ENCODE measurements around the gene SMIM31. TPM values are rescaled to one million over a fixed set of nuclear protein-coding genes. Genes with fewer than 3 reads are reported as not detected.

The SMIM31 gene
- total RNA-seq, 1 experiment from 2014 or later: 1.9 TPM

DNA sequence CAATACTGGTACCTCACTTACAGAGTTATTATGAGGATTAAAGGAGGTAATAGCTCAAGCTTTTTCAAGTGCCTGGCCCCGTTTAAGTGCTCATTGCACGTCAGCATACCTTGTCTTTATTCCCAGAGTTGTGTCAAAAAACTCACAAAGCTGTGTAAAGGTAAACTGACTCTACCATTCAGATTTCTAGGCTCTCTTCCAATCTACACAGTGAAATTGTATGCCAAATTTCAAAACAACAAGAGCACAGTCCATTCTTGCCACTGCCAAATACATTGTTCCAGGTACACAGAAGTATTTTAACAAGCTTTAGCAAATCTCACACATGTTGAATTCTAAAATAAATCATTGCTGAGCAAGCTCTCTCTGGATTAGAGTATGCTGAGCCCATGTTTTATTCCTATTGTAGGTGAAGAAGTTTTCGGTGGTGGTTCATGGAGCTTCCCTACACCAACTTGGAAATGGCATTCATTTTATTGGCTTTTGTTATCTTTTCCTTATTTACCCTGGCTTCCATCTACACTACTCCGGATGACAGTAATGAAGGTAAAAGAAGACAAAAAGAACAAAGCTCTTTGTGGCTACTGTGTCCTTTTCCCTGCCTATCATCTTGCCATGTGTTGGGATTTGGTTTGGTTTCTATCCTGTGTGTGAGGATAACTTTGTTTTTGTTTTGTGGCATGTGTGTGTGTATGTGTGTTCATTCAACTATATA lies 16.2 kb downstream of the SMIM31 start:
- H3K4me1 Mint-ChIP-seq (ENCODE audit: low read depth, unreplicated experiment): no peaks in the 10 kb centered on the region
- H3K9me3 Mint-ChIP-seq (ENCODE audit: low read depth, unreplicated experiment): no peaks in the 10 kb centered on the region
- H3K4me3 Mint-ChIP-seq (ENCODE audit: low read depth, unreplicated experiment): no peak overlapping the region
- intact Hi-C loops (cut with micrococcal nuclease; ENCODE audit: unreplicated experiment): loop anchor here (10.0 kb wide), 2 partner anchors 165 to 695 kb away; no protein-coding TSS in a partner anchor
- no peak overlapping the region for H3K27ac Mint-ChIP-seq (ENCODE audit: unreplicated experiment)
- no TSS peak for BruUV-seq (replicated peaks)
- no peaks in the 10 kb centered on the region for H3K36me3 Mint-ChIP-seq (ENCODE audit: insufficient read depth, unreplicated experiment)
- CTCF ChIA-PET: no interaction called here
- no peaks in the 10 kb centered on the region for H3K27me3 Mint-ChIP-seq (ENCODE audit: unreplicated experiment)
- TF ChIP-seq, protein P1, sequence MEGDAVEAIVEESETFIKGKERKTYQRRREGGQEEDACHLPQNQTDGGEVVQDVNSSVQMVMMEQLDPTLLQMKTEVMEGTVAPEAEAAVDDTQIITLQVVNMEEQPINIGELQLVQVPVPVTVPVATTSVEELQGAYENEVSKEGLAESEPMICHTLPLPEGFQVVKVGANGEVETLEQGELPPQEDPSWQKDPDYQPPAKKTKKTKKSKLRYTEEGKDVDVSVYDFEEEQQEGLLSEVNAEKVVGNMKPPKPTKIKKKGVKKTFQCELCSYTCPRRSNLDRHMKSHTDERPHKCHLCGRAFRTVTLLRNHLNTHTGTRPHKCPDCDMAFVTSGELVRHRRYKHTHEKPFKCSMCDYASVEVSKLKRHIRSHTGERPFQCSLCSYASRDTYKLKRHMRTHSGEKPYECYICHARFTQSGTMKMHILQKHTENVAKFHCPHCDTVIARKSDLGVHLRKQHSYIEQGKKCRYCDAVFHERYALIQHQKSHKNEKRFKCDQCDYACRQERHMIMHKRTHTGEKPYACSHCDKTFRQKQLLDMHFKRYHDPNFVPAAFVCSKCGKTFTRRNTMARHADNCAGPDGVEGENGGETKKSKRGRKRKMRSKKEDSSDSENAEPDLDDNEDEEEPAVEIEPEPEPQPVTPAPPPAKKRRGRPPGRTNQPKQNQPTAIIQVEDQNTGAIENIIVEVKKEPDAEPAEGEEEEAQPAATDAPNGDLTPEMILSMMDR (IDR thresholded peaks at IDR 0.05; ENCODE audit: unreplicated experiment): no peak
- no peak for DNase-seq

DNA sequence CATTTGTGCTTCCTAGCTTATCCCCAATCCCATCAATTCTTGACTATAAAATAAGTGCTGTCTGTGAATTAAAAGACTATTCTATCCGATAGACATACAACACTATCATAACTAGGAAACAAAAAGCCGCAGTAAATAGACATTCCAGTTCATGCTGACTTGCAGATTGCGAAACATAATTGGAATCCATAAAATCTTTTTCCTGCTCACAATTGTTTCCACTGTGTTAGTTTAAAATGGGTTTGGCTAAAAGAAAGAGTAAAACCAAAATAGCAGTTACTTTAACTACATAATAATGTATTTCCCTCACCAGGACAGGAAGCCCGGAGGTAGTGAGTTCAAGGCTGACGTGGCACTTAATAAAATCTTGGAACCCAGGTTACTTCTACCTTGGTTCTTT lies 17.2 kb downstream of the SMIM31 start:
- intact Hi-C loops (cut with micrococcal nuclease; ENCODE audit: unreplicated experiment): loop anchor here (10.0 kb wide), 2 partner anchors 164 to 694 kb away; no protein-coding TSS in a partner anchor

DNA sequence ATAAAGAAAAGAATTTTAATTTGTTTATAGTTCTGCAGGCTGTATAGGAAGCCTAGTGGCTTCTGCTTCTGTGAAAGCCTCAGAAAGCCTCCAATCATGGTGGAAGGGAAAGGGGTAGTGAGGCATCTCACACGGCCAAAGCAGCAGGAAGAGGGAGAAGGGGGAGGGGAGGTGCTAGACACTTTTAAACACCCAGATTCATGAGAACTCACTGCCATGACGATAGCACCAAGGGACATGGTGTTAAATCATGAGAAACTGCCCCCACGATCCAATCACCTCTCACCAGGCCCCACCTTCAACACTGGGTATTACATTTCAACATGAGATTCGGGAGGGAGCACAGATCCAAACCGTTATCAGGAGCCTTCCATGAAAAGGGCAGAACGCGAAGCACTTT lies 18.1 kb downstream of the SMIM31 start:
- Mint-ChIP-seq H3K4me3 (ENCODE audit: low read depth, unreplicated experiment) (no peak overlapping the region), H3K27ac (ENCODE audit: unreplicated experiment) (no peak overlapping the region), H3K36me3 (ENCODE audit: insufficient read depth, unreplicated experiment) (no peaks in the 10 kb centered on the region), H3K27me3 (ENCODE audit: unreplicated experiment) (no peaks in the 10 kb centered on the region), H3K4me1 (ENCODE audit: low read depth, unreplicated experiment) (no peaks in the 10 kb centered on the region), H3K9me3 (ENCODE audit: low read depth, unreplicated experiment) (no peaks in the 10 kb centered on the region)
- CTCF ChIA-PET: no interaction called here
- intact Hi-C loops (cut with micrococcal nuclease; ENCODE audit: unreplicated experiment): loop anchor here (10.0 kb wide), 2 partner anchors 163 to 693 kb away; no protein-coding TSS in a partner anchor
- DNase-seq: no peak
- TF ChIP-seq, protein P1 (IDR thresholded peaks at IDR 0.05; ENCODE audit: unreplicated experiment): no peak
- no TSS peak for BruUV-seq (replicated peaks)

More for the DNA sequence above, 17.2 kb downstream of the SMIM31 start:
- TF ChIP-seq, protein P1 (IDR thresholded peaks at IDR 0.05; ENCODE audit: unreplicated experiment): no peak
- CTCF ChIA-PET: no interaction called here
- Mint-ChIP-seq H3K27ac (ENCODE audit: unreplicated experiment) (no peak overlapping the region), H3K27me3 (ENCODE audit: unreplicated experiment) (no peaks in the 10 kb centered on the region), H3K4me3 (ENCODE audit: low read depth, unreplicated experiment) (no peak overlapping the region), H3K9me3 (ENCODE audit: low read depth, unreplicated experiment) (no peaks in the 10 kb centered on the region), H3K4me1 (ENCODE audit: low read depth, unreplicated experiment) (no peaks in the 10 kb centered on the region), H3K36me3 (ENCODE audit: insufficient read depth, unreplicated experiment) (no peaks in the 10 kb centered on the region)
- BruUV-seq (replicated peaks): no TSS peak
- no peak for DNase-seq

DNA sequence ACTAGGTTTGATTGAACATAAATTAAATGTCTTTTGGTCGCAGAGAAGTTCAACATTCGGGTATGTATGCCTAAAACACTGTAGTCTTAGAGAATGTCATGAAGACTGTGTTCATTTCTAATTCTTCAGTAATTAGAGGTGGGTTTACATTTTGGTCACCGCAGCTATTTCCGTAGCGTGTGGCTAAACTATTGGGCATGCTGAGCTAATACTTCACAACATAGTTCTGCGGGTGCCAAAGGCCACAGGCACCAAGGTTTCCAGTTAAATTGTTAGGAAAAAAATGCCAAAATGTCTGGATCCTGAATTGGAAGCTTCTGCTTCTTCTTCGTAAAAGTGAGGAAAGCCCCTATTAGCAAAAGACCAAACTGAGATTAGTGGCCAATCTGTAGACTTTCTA lies 25.1 kb downstream of the SMIM31 start:
- CTCF ChIA-PET: no interaction called here
- intact Hi-C loops (cut with micrococcal nuclease; ENCODE audit: unreplicated experiment): loop anchor here (5.0 to 10.0 kb wide), 3 partner anchors 156 to 686 kb away; no protein-coding TSS in a partner anchor
- H3K27me3 Mint-ChIP-seq (ENCODE audit: unreplicated experiment): no peaks in the 10 kb centered on the region

More for the DNA sequence above, 25.1 kb downstream of the SMIM31 start:
- no TSS peak for BruUV-seq (replicated peaks)
- no peaks in the 10 kb centered on the region for H3K4me1 Mint-ChIP-seq (ENCODE audit: low read depth, unreplicated experiment)
- TF ChIP-seq, protein P1 (IDR thresholded peaks at IDR 0.05; ENCODE audit: unreplicated experiment): no peak
- H3K36me3 Mint-ChIP-seq (ENCODE audit: insufficient read depth, unreplicated experiment): no peaks in the 10 kb centered on the region
- H3K9me3 Mint-ChIP-seq (ENCODE audit: low read depth, unreplicated experiment): no peaks in the 10 kb centered on the region
- DNase-seq: no peak
- H3K27ac Mint-ChIP-seq (ENCODE audit: unreplicated experiment): no peak overlapping the region
- no peak overlapping the region for H3K4me3 Mint-ChIP-seq (ENCODE audit: low read depth, unreplicated experiment)

Measured in Calu3 (cell line).